GM19397 (cell line): Measurements from ENCODE around the gene GIT1.
"Not testable (repeated sequence)": the region's sequence is repeated elsewhere in the genome, so short reads cannot be mapped to it uniquely, and the experiment has no call there.

ENCODE experiments used
- ATAC-seq: cut with Tn5 transposase; IDR thresholded peaks from one replicate; pipeline ENCODE4 v1.9.1; 2021; ENCODE audit warnings: mild to moderate bottlenecking, moderate library complexity; ENCODE audit not compliant: unreplicated experiment

Gene GIT1

GRCh38 chr17:29567554-29568330, 21.7 kb downstream of the GIT1 start:
- ATAC-seq = peak; percentile 30

- peak; percentile 6 for ATAC-seq
Measured at GRCh38 chr17:29567304-29567553, 22.2 kb downstream of the GIT1 start.

- peak; percentile 23 for ATAC-seq
Measured at GRCh38 chr17:29566473-29567303, 22.8 kb downstream of the GIT1 start, which contains the start of gene ABHD15. ABHD15 (minus strand) TSS chr17:29567037; CDS start chr17:29566966, 71 bp downstream.

GRCh38 chr17:29565643-29566472, 23.6 kb downstream of the GIT1 start:
- no peak for ATAC-seq

GRCh38 chr17:29563816-29564215, 25.6 kb downstream of the GIT1 start:
- ATAC-seq = no peak

GRCh38 chr17:29562615-29563014, 26.8 kb downstream of the GIT1 start:
- ATAC-seq = no peak

- no peak for ATAC-seq
Measured at GRCh38 chr17:29561554-29562517, 27.6 kb downstream of the GIT1 start.

GRCh38 chr17:29560316-29560715, 29.1 kb downstream of the GIT1 start:
- no peak for ATAC-seq

GRCh38 chr17:29559640-29560039, 29.8 kb downstream of the GIT1 start:
- ATAC-seq = no peak

- not testable (repeated sequence) for ATAC-seq
Measured at GRCh38 chr17:29558139-29558538, 31.3 kb downstream of the GIT1 start.

GRCh38 chr17:29557739-29558116, 31.7 kb downstream of the GIT1 start:
- ATAC-seq = no peak

- ATAC-seq = no peak
Measured at GRCh38 chr17:29557085-29557738, 32.2 kb downstream of the GIT1 start.

GRCh38 chr17:29555840-29556239, 33.6 kb downstream of the GIT1 start:
- no peak for ATAC-seq

GRCh38 chr17:29549177-29549923, 40.1 kb downstream of the GIT1 start:
- no peak for ATAC-seq

GRCh38 chr17:29546830-29547229, 42.6 kb downstream of the GIT1 start:
- ATAC-seq = no peak

GRCh38 chr17:29546085-29546484, 43.4 kb downstream of the GIT1 start:
- ATAC-seq = no peak

- no peak for ATAC-seq
Measured at GRCh38 chr17:29544066-29544465, 45.4 kb downstream of the GIT1 start.

- no peak for ATAC-seq
Measured at GRCh38 chr17:29533976-29534375, 55.5 kb downstream of the GIT1 start.

GRCh38 chr17:29526322-29526721, 63.1 kb downstream of the GIT1 start:
- no peak for ATAC-seq
